KMS-11 (cell line): Measurements from ENCODE around the gene RAP1GAP2.

ENCODE experiments used
- H2AFZ ChIP-seq: fragments of 200-600 bp; sonication (generic); 2 replicates; pipeline ENCODE4 v1.6.1; 2016; ENCODE audit warnings: antibody characterized with exemption, mixed run types, low read depth
- H3K27ac ChIP-seq: fragments of 200-600 bp; sonication (generic); 2 replicates; pipeline ENCODE4 v1.6.1; 2016; ENCODE audit warnings: mild to moderate bottlenecking, mixed run types
- H3K27me3 ChIP-seq: fragments of 200-600 bp; sonication (generic); 2 replicates; pipeline ENCODE4 v1.6.1; 2017; ENCODE audit warnings: mild to moderate bottlenecking, low read depth, mixed run types, moderate library complexity; ENCODE audit not compliant: insufficient read depth
- H3K36me3 ChIP-seq: fragments of 200-600 bp; sonication (generic); 2 replicates; pipeline ENCODE4 v1.6.1; 2017; ENCODE audit warnings: mild to moderate bottlenecking, mixed run types; ENCODE audit not compliant: insufficient read depth
- H3K4me1 ChIP-seq: fragments of 200-600 bp; sonication (generic); 2 replicates; pipeline ENCODE4 v1.6.1; 2016; ENCODE audit warnings: mild to moderate bottlenecking, low read depth, mixed run types; ENCODE audit not compliant: poor library complexity, severe bottlenecking
- H3K4me2 ChIP-seq: fragments of 200-600 bp; sonication (generic); 2 replicates; pipeline ENCODE4 v1.7.0; 2016; ENCODE audit warnings: mild to moderate bottlenecking, mixed run types
- H3K4me3 ChIP-seq: fragments of 200-600 bp; sonication (generic); IDR thresholded peaks from 2 replicates; pipeline ENCODE4 v1.6.1; 2017; ENCODE audit warnings: low read depth, low read length, mixed read lengths; ENCODE audit not compliant: insufficient read depth
- H3K79me2 ChIP-seq: fragments of 200-600 bp; sonication (generic); 2 replicates; pipeline ENCODE4 v1.6.1; 2016; ENCODE audit warnings: low read depth, mixed run types; ENCODE audit not compliant: insufficient read depth
- H3K9ac ChIP-seq: fragments of 200-600 bp; sonication (generic); 2 replicates; pipeline ENCODE4 v1.6.1; 2016; ENCODE audit warnings: mild to moderate bottlenecking, mixed run types
- H4K20me1 ChIP-seq: fragments of 200-600 bp; sonication (generic); 2 replicates; pipeline ENCODE4 v1.6.1; 2016; ENCODE audit warnings: mild to moderate bottlenecking, mixed run types; ENCODE audit not compliant: insufficient read depth
- CTCF ChIP-seq: fragments of 200-600 bp; sonication (generic); conservative IDR thresholded peaks from 2 replicates; pipeline ENCODE4 v1.6.1; 2017; ENCODE audit warnings: low read depth, mild to moderate bottlenecking, antibody characterized with exemption, low read length, moderate library complexity, mixed read lengths

The RAP1GAP2 gene

DNA sequence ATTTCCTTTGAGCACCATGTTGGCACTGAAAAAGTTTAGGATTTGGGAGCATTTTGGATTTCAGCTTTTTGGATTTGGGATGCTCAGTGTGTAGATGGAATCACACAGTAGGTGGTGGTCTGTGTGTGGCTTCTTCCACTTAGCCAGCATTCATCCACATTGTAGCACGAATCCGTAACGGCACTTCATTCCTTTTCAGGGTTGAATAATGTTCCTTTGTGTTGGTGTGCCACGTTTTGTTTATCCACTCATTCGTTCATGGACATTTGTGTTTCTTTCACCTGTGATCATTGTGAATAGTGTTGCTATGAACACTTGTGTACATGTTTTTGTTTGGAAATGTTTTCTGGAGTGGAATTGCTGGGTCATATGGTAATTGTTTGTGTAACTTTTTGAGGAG, 85.1 kb downstream of the RAP1GAP2 start:
- H3K27me3 ChIP-seq = peaks cover 16% of the 10 kb centered on the region; the same call in 1 of the 2 replicates
- H2AFZ ChIP-seq = no peak overlapping the region
- no peak overlapping the region for H3K27ac ChIP-seq
- no peak overlapping the region for H3K9ac ChIP-seq
- no peak for TF ChIP-seq CTCF
- no peaks in the 10 kb centered on the region for H4K20me1 ChIP-seq
- H3K4me2 ChIP-seq = no peak overlapping the region
- H3K79me2 ChIP-seq = no peaks in the 10 kb centered on the region
- H3K4me1 ChIP-seq = no peaks in the 10 kb centered on the region
- H3K36me3 ChIP-seq = no peaks in the 10 kb centered on the region
- H3K4me3 ChIP-seq = no peak overlapping the region

GRCh38 chr17:2883544-2884213, 87.4 kb downstream of the RAP1GAP2 start:
- Histone ChIP-seq H3K4me2 (no peak overlapping the region), H3K27me3 (peaks cover 10% of the 10 kb centered on the region; the same call in 1 of the 2 replicates), H3K27ac (no peak overlapping the region), H3K36me3 (no peaks in the 10 kb centered on the region), H3K4me3 (no peak overlapping the region), H2AFZ (no peak overlapping the region), H3K79me2 (no peaks in the 10 kb centered on the region), H4K20me1 (no peaks in the 10 kb centered on the region), H3K9ac (no peak overlapping the region), H3K4me1 (no peaks in the 10 kb centered on the region)
- TF ChIP-seq CTCF = no peak

- H3K79me2 ChIP-seq = no peaks in the 10 kb centered on the region
- H4K20me1 ChIP-seq = no peaks in the 10 kb centered on the region
- H2AFZ ChIP-seq = no peak overlapping the region
- TF ChIP-seq CTCF = no peak
- no peak overlapping the region for H3K4me2 ChIP-seq
- H3K4me1 ChIP-seq = no peaks in the 10 kb centered on the region
- no peak overlapping the region for H3K4me3 ChIP-seq
- H3K27ac ChIP-seq = no peak overlapping the region
- H3K9ac ChIP-seq = no peak overlapping the region
- no peaks in the 10 kb centered on the region for H3K36me3 ChIP-seq
- peaks cover 9% of the 10 kb centered on the region; the same call in 1 of the 2 replicates for H3K27me3 ChIP-seq
These were observed 89.5 kb downstream of the RAP1GAP2 start for GRCh38 chr17:2885733-2886132.

DNA sequence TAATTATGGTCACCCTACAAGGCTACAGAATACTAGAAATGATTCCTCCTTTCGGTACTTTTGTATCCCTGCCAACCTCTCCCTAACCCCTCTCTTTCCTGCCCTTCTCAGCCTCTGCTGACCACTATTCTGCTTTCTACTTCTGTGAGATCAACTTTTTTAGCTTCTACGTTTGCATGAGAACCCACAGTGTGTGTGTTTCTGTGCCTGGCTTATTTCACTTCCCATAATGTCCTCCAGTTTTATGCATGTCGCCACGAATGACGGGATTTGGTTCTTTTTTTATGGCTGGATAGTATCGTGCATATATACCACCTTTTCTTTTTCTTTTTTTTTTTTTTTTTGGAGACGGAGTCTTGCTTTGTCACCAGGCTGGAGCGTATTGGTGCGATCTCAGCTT, 92.1 kb downstream of the RAP1GAP2 start:
- Histone ChIP-seq H3K4me2 (no peak overlapping the region), H3K9ac (no peak overlapping the region), H3K4me3 (no peak overlapping the region), H3K36me3 (no peaks in the 10 kb centered on the region), H2AFZ (no peak overlapping the region), H3K27me3 (peaks cover 9% of the 10 kb centered on the region; the same call in 1 of the 2 replicates), H3K79me2 (no peaks in the 10 kb centered on the region), H3K27ac (no peak overlapping the region), H4K20me1 (no peaks in the 10 kb centered on the region), H3K4me1 (no peaks in the 10 kb centered on the region)
- TF ChIP-seq CTCF = no peak
